Kidney glomerular epithelial cell (primary cell): Measurements from ENCODE around the gene RETREG3.
"Not testable (repeated sequence)": the region's sequence is repeated elsewhere in the genome, so short reads cannot be mapped to it uniquely, and the experiment has no call there.

ENCODE experiments used
- DNase-seq: peaks from one replicate; lab custom pipeline; 2025; lab: John Stamatoyannopoulos, UW

The RETREG3 gene

GRCh38 chr17:42612013-42612412 is 2.8 kb upstream of the RETREG3 start:
- DNase-seq = no peak

- not testable (repeated sequence) for DNase-seq
Observed at GRCh38 chr17:42609814-42610801, 934 bp upstream of the RETREG3 start.

GRCh38 chr17:42608305-42609181 is 631 bp downstream of the RETREG3 start:
- DNase-seq = no peak

GRCh38 chr17:42607769-42608168 is 1.4 kb downstream of the RETREG3 start:
- no peak for DNase-seq

- no peak for DNase-seq
Observed at GRCh38 chr17:42603318-42603717, 5.9 kb downstream of the RETREG3 start.

- DNase-seq = no peak
Observed at GRCh38 chr17:42598905-42599304, 10.3 kb downstream of the RETREG3 start.

- DNase-seq = no peak
Observed at GRCh38 chr17:42596386-42596785, 12.8 kb downstream of the RETREG3 start.

- DNase-seq = no peak
Observed at GRCh38 chr17:42591411-42591810, 17.8 kb downstream of the RETREG3 start.

- no peak for DNase-seq
Observed at GRCh38 chr17:42590886-42591285, 18.3 kb downstream of the RETREG3 start.

- DNase-seq = no peak
Observed at GRCh38 chr17:42586514-42587230, 22.5 kb downstream of the RETREG3 start.

- no peak for DNase-seq
Observed at GRCh38 chr17:42585353-42585752, 23.8 kb downstream of the RETREG3 start.

GRCh38 chr17:42584880-42585279 is 24.3 kb downstream of the RETREG3 start:
- DNase-seq = no peak

- no peak for DNase-seq
Observed at GRCh38 chr17:42581744-42582270, 27.4 kb downstream of the RETREG3 start.

GRCh38 chr17:42579794-42580551 is 29.2 kb downstream of the RETREG3 start:
- no peak for DNase-seq

GRCh38 chr17:42578282-42578869 is 30.8 kb downstream of the RETREG3 start:
- peak; percentile 59 for DNase-seq

GRCh38 chr17:42577532-42578281 is 31.5 kb downstream of the RETREG3 start, which contains the start of gene PSMC3IP:
Gene PSMC3IP, minus strand, starts transcription at chr17:42577729. Its CDS starts 43 bp downstream, at chr17:42577686.
- DNase-seq = peak; percentile 84

GRCh38 chr17:42577140-42577531 is 32.0 kb downstream of the RETREG3 start:
- DNase-seq = no peak

GRCh38 chr17:42574463-42574862 is 34.7 kb downstream of the RETREG3 start:
- no peak for DNase-seq

- DNase-seq = no peak
Observed at GRCh38 chr17:42573095-42573494, 36.1 kb downstream of the RETREG3 start.
